WERI-Rb-1 (cell line): ENCODE data around the gene TMEM37.

Experiments used
- DNase-seq: peaks from one replicate; pipeline ENCODE4 v3.0.0-alpha.2; 2020
- H3K27ac ChIP-seq: fragments of 250-450 bp; sonication (Bioruptor Pico); 2 replicates; pipeline ENCODE4 v1.5.1; 2020; ENCODE audit warnings: mild to moderate bottlenecking, moderate library complexity
- H3K27me3 ChIP-seq: fragments of 250-450 bp; sonication (Bioruptor Pico); 2 replicates; pipeline ENCODE4 v1.5.1; 2021; ENCODE audit warnings: mild to moderate bottlenecking, low read depth, moderate library complexity; ENCODE audit not compliant: insufficient read depth, severe bottlenecking
- H3K36me3 ChIP-seq: fragments of 250-450 bp; sonication (Bioruptor Pico); 2 replicates; pipeline ENCODE4 v1.5.1; 2020; ENCODE audit warnings: mild to moderate bottlenecking, moderate library complexity
- H3K4me3 ChIP-seq: 2 replicates; pipeline ENCODE4 v1.5.1; 2011; ENCODE audit warnings: low read depth, mild to moderate bottlenecking, control low read depth, low read length
- H3K9me3 ChIP-seq: fragments of 250-450 bp; sonication (Bioruptor Pico); 2 replicates; pipeline ENCODE4 v1.5.1; 2021; ENCODE audit warnings: mild to moderate bottlenecking, moderate library complexity; ENCODE audit not compliant: severe bottlenecking
- TF ChIP-seq, protein P1 (sequence below): IDR thresholded peaks from 2 replicates; pipeline ENCODE4 v1.5.1; 2011; ENCODE audit warnings: low read depth, mild to moderate bottlenecking, control low read depth, inconsistent platforms, low read length

TMEM37 gene

GRCh38 chr2:119441376-119442225 is 9.9 kb downstream of the TMEM37 start:
- H3K27me3 ChIP-seq, result no peaks in the 10 kb centered on the region
- H3K36me3 ChIP-seq, result no peaks in the 10 kb centered on the region
- no peak overlapping the region for H3K27ac ChIP-seq
- H3K4me3 ChIP-seq, result no peak overlapping the region
- no peak for DNase-seq
- TF ChIP-seq, protein P1, sequence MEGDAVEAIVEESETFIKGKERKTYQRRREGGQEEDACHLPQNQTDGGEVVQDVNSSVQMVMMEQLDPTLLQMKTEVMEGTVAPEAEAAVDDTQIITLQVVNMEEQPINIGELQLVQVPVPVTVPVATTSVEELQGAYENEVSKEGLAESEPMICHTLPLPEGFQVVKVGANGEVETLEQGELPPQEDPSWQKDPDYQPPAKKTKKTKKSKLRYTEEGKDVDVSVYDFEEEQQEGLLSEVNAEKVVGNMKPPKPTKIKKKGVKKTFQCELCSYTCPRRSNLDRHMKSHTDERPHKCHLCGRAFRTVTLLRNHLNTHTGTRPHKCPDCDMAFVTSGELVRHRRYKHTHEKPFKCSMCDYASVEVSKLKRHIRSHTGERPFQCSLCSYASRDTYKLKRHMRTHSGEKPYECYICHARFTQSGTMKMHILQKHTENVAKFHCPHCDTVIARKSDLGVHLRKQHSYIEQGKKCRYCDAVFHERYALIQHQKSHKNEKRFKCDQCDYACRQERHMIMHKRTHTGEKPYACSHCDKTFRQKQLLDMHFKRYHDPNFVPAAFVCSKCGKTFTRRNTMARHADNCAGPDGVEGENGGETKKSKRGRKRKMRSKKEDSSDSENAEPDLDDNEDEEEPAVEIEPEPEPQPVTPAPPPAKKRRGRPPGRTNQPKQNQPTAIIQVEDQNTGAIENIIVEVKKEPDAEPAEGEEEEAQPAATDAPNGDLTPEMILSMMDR, result no peak
- H3K9me3 ChIP-seq, result no peaks in the 10 kb centered on the region

DNA sequence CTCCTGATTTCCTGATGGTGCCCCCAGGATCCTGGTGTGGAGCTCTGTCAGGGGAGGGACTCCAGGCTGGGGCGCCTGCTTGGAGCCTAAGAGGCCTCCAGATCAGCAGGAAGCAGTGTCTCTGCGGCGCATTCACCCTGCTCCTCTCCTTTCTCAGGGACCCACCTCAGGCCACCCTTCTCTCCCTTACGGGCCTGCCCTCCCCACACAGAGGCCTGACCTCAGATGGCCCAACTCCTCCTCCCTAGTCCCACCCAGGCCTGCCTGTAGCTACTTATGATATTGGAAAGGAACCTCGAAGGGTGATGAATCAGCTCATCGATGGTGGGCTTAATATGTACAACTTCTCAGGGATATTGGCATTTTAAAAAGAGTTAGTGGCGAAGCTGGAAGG is 10.6 kb downstream of the TMEM37 start:
- no peaks in the 10 kb centered on the region for H3K27me3 ChIP-seq
- TF ChIP-seq, protein P1, result no peak
- H3K27ac ChIP-seq, result no peak overlapping the region

GRCh38 chr2:119442850-119443249 is 11.2 kb downstream of the TMEM37 start:
- TF ChIP-seq, protein P1, result no peak
- Histone ChIP-seq H3K27ac (no peak overlapping the region), H3K4me3 (no peak overlapping the region), H3K36me3 (no peaks in the 10 kb centered on the region), H3K27me3 (no peaks in the 10 kb centered on the region), H3K9me3 (no peaks in the 10 kb centered on the region)
- no peak for DNase-seq

More for the DNA sequence above, 10.6 kb downstream of the TMEM37 start:
- peak; percentile 32 for DNase-seq
- H3K9me3 ChIP-seq, result no peaks in the 10 kb centered on the region
- H3K4me3 ChIP-seq, result no peak overlapping the region
- H3K36me3 ChIP-seq, result no peaks in the 10 kb centered on the region

- Histone ChIP-seq H3K27me3 (no peaks in the 10 kb centered on the region), H3K4me3 (no peak overlapping the region), H3K27ac (no peak overlapping the region), H3K9me3 (no peaks in the 10 kb centered on the region), H3K36me3 (no peaks in the 10 kb centered on the region)
- DNase-seq, result no peak
- TF ChIP-seq, protein P1, result no peak
Observed at GRCh38 chr2:119446037-119446436, 14.4 kb downstream of the TMEM37 start.

GRCh38 chr2:119448427-119449141 is 16.9 kb downstream of the TMEM37 start:
- TF ChIP-seq, protein P1, result no peak
- Histone ChIP-seq H3K36me3 (no peaks in the 10 kb centered on the region), H3K4me3 (no peak overlapping the region), H3K27ac (no peak overlapping the region), H3K27me3 (no peaks in the 10 kb centered on the region), H3K9me3 (no peaks in the 10 kb centered on the region)
- no peak for DNase-seq
